Measurements from ENCODE around the gene PEX3. TPM values are rescaled to one million over a fixed set of nuclear protein-coding genes. Genes with fewer than 3 reads are reported as not detected.
A peak's percentile ranks its signal among the peaks of the same experiment; 100 is the strongest.
"Not testable (repeated sequence)": the region's sequence is repeated elsewhere in the genome, so short reads cannot be mapped to it uniquely, and the experiment has no call there.

PEX3 gene
- total RNA-seq, 1 donor = 20.6 TPM

GRCh38 chr6:143505111-143505510, 54.5 kb downstream of the PEX3 start:
- TF ChIP-seq, protein P1, sequence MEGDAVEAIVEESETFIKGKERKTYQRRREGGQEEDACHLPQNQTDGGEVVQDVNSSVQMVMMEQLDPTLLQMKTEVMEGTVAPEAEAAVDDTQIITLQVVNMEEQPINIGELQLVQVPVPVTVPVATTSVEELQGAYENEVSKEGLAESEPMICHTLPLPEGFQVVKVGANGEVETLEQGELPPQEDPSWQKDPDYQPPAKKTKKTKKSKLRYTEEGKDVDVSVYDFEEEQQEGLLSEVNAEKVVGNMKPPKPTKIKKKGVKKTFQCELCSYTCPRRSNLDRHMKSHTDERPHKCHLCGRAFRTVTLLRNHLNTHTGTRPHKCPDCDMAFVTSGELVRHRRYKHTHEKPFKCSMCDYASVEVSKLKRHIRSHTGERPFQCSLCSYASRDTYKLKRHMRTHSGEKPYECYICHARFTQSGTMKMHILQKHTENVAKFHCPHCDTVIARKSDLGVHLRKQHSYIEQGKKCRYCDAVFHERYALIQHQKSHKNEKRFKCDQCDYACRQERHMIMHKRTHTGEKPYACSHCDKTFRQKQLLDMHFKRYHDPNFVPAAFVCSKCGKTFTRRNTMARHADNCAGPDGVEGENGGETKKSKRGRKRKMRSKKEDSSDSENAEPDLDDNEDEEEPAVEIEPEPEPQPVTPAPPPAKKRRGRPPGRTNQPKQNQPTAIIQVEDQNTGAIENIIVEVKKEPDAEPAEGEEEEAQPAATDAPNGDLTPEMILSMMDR (IDR thresholded peaks at IDR 0.05; ENCODE audit: insufficient read depth, low read length) = no peak
- no peak for DNase-seq (ENCODE audit: low read depth)
- no peak overlapping the region for H3K4me3 ChIP-seq (ENCODE audit: low read depth, low read length)

GRCh38 chr6:143505537-143505936, 54.9 kb downstream of the PEX3 start:
- H3K4me3 ChIP-seq (ENCODE audit: low read depth, low read length) = no peak overlapping the region
- no peak for DNase-seq (ENCODE audit: low read depth)
- TF ChIP-seq, protein P1 (IDR thresholded peaks at IDR 0.05; ENCODE audit: insufficient read depth, low read length) = no peak

DNA sequence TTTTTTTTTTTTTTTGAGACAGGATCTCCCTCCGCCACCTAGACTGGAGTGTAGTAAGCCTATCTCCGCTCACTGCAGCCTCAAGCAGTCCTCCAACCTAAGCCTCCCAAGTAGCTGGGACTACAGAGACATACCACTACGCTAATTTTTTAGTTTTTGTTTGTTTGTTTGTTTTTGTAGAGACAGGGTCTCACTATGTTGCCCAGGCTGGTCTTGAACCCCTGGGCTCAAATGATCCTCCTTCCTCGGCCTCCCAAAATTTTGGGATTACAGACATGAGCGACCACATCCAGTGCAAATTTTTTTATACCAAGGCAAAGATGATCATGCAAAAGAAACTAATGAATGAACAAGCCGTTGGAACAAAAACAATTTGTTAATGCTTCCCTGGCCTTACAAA, 55.6 kb downstream of the PEX3 start:
- no peak for DNase-seq (ENCODE audit: low read depth)
- TF ChIP-seq, protein P1 (IDR thresholded peaks at IDR 0.05; ENCODE audit: insufficient read depth, low read length) = no peak
- H3K4me3 ChIP-seq (ENCODE audit: low read depth, low read length) = no peak overlapping the region

GRCh38 chr6:143506620-143507019, 56.0 kb downstream of the PEX3 start:
- TF ChIP-seq, protein P1 (IDR thresholded peaks at IDR 0.05; ENCODE audit: insufficient read depth, low read length) = no peak
- H3K4me3 ChIP-seq (ENCODE audit: low read depth, low read length) = no peak overlapping the region
- DNase-seq (ENCODE audit: low read depth) = no peak

DNA sequence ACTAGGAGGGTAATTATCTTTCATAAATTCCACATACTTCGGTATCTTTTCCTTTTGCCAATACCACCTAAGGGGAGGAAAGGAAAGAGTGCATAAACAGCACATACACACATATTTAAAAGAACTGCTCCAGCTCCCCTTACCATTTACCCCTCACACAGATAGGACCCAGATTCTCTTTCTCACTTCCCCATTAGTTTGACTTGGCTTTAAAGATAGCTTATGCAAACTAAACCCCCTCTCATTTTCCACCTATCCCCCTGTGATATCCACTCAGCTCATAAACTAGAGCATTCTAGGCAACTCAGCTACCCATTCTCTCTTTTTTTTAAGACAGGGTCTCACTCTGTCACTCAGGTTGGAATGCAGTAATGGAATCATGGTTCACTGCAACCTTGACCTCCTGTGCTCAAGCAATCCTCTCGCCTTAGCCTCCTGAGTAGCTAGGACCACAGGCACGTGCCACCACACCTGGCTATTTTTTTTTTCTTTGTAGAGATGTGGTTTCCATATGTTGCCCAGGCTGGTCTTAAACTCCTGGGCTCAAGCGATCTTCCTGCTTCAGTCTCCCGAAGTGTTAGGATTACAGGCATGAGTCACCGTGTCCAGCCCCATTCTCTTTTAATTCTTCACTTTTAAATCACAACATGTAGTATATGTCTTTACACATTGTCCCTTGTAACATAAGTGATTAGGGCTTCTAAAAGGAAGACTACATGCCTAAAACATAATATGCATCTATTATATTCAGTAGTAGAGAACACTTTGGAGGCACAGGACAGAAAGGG, 56.9 kb downstream of the PEX3 start:
- no peak for DNase-seq (ENCODE audit: low read depth)
- TF ChIP-seq, protein P1 (IDR thresholded peaks at IDR 0.05; ENCODE audit: insufficient read depth, low read length) = no peak

GRCh38 chr6:143510326-143510725, 59.7 kb downstream of the PEX3 start:
- H3K4me3 ChIP-seq (ENCODE audit: low read depth, low read length) = peak overlapping the region; percentile 84
- not testable (repeated sequence) for DNase-seq (ENCODE audit: low read depth)

More for the DNA sequence above, 56.9 kb downstream of the PEX3 start:
- H3K4me3 ChIP-seq (ENCODE audit: low read depth, low read length) = no peak overlapping the region

DNA sequence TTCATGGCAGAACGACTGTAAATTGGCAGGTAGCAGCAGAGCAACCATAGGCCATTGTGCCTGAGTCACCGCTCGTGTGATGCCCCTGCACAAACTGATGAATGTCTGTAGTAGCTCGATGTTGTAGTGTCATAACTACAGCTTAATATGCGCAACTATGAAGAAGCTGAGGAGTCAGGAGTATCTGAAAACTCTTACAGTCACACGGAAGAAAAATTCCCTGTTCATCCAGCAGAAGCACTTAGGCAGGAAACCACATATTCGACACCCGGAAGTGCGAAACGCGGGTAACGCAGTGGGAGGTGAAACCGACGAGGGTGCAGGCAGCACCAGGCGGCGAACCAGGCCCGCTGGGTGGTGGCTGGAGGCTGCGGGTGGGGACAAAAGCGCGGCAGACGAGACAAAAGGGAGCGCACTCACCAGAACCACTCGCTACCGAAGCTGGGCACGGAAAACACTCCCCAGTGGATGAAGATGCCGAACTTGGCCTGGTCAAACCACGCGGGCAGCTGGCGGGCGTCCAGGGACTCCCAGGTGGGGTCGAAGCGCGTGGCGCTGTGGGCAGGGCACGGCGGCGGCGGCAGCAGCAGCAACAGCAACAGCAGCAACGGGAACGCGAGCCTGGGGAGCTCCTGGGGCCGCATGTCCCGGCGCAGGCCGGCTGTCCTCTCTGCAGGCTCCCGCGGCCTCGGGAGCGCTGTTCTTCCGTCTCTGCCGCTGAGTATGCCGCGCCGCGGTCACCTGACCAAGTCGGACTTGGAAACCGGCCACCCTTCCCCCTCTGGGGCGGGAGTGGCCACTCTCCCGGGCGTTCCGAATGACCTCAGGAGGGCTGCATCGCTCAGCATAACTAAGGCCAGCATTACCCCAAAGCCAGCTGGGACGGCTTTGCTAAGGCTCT, 60.6 kb downstream of the PEX3 start, which contains the start of gene FUCA2:
TSS of gene FUCA2 (minus strand) at position 730 of the 901 bp plus-strand sequence. CDS start at position 644, 86 bp downstream.
- peak; percentile 90 for DNase-seq (ENCODE audit: low read depth)
- TF ChIP-seq, protein P1 (IDR thresholded peaks at IDR 0.05; ENCODE audit: insufficient read depth, low read length) = peak; percentile 17
- peak within 1 kb of the TSS; percentile 84 for H3K4me3 ChIP-seq (ENCODE audit: low read depth, low read length)
